Lung (tissue), 12 donors: ENCODE data around the gene RGSL1. TPM values are rescaled to one million over a fixed set of nuclear protein-coding genes. Genes with fewer than 3 reads are reported as not detected.

Experiments used
- ATAC-seq: fragments of 200-7000 bp; cut with Tn5 transposase; one replicate; pipeline ENCODE4 v1.9.1; 2020; ENCODE audit warnings: moderate number of reproducible peaks; ENCODE audit not compliant: insufficient read depth, low FRiP score
- DNase-seq, 3 donors: peaks; one replicate each; pipeline ENCODE4 v3.0.0-alpha.2; 2013 to 2017
- H3K27ac ChIP-seq, 2 donors: one replicate each; pipeline ENCODE4 v1.5.1; 2013; ENCODE audit warnings: mild to moderate bottlenecking in 2 of 2, moderate library complexity in 2 of 2, control low read depth in 1 of 2, inconsistent platforms in 1 of 2, low read depth in 1 of 2, low read length in 1 of 2
- H3K27me3 ChIP-seq, 3 donors: one replicate each; pipeline ENCODE4 v1.5.1; 2013; ENCODE audit warnings: low read length in 2 of 3; ENCODE audit not compliant: control insufficient read depth in 3 of 3, insufficient read depth in 3 of 3
- H3K36me3 ChIP-seq, 4 donors: one replicate each; pipeline ENCODE4 v1.5.1; 2013; ENCODE audit warnings: low read length in 4 of 4, mild to moderate bottlenecking in 1 of 4, moderate library complexity in 1 of 4; ENCODE audit not compliant: control insufficient read depth in 4 of 4, insufficient read depth in 4 of 4
- H3K4me1 ChIP-seq, 5 donors: one replicate each; pipeline ENCODE4 v1.5.1; 2013; ENCODE audit warnings: low read length in 5 of 5, mild to moderate bottlenecking in 2 of 5, moderate library complexity in 1 of 5; ENCODE audit not compliant: control insufficient read depth in 5 of 5, insufficient read depth in 5 of 5
- H3K4me3 ChIP-seq: one replicate; pipeline ENCODE4 v1.5.1; 2013; ENCODE audit warnings: mild to moderate bottlenecking, control low read depth, moderate library complexity
- H3K9ac ChIP-seq, 2 donors: one replicate each; pipeline ENCODE4 v1.5.1; 2013; ENCODE audit warnings: low read length in 2 of 2, control low read depth in 1 of 2; ENCODE audit not compliant: insufficient read depth in 1 of 2
- H3K9me3 ChIP-seq, 4 donors: one replicate each; pipeline ENCODE4 v1.5.1; 2013; ENCODE audit warnings: low read length in 3 of 4, mild to moderate bottlenecking in 1 of 4, moderate library complexity in 1 of 4; ENCODE audit not compliant: control insufficient read depth in 4 of 4, insufficient read depth in 3 of 4
- CTCF ChIP-seq: IDR thresholded peaks from 2 replicates; pipeline ENCODE4 v1.5.1; 2012; ENCODE audit warnings: mild to moderate bottlenecking; ENCODE audit errors: control extremely low read depth, extremely low read depth
- WGBS, 2 donors: extraction: QIAGEN DNeasy Blood & Tissue Kit; methylation state at CpG; one replicate each; pipeline ENCODE4 v1.1.7; 2013; 5-methylcytosine and 5-hydroxymethylcytosine counted together
- polyA plus RNA-seq, 2 donors: library from polyadenylated mRNA; stranded (reverse); fragments of 200-250 nt; gene quantifications; one replicate each; pipeline ENCODE4 v1.2.1, GENCODE V29; 2013
- total RNA-seq, 2 donors: library from RNA; depleted of rRNA in 1 of 2; stranded (reverse); fragments of >200 nt in 1 of 2; gene quantifications; one replicate each; pipeline ENCODE4 v1.2.1, GENCODE V29; 2014 to 2021
- donor health status: control.
- donor health status: control.
- donor health status: Bipolar disorder and iron deficiency.
- donor health status: healthy.
- donor health status: DM: yes; HTN: yes; CAD: no.

The RGSL1 gene
- total and polyA plus RNA-seq, 4 donors = 0.13 TPM; not detected in 3

- no peak overlapping the region for H3K4me3 ChIP-seq
- H3K27me3 ChIP-seq = no peaks in the 10 kb centered on the region
- TF ChIP-seq CTCF = no peak
- no peak for ATAC-seq
- DNase-seq = no peak
- no peaks in the 10 kb centered on the region for H3K9me3 ChIP-seq
- peaks cover 0 to 10% (median 0%) of the 10 kb centered on the region in 5 donors for H3K4me1 ChIP-seq
- no peak overlapping the region for H3K27ac ChIP-seq
- H3K9ac ChIP-seq = no peak overlapping the region
- H3K36me3 ChIP-seq = no peaks in the 10 kb centered on the region
- WGBS, 2 donors = 46 to 79% methylated on average over 1 of the region's 1 CpG
These were observed 39.2 kb upstream of the RGSL1 start for GRCh38 chr1:182410620-182411273.

- Histone ChIP-seq H3K36me3 (no peaks in the 10 kb centered on the region), H3K27me3 (peaks cover 0 to 3% (median 0%) of the 10 kb centered on the region in 3 donors), H3K9me3 (no peaks in the 10 kb centered on the region), H3K4me1 (peaks cover 0 to 7% (median 0%) of the 10 kb centered on the region in 5 donors), H3K27ac (no peak overlapping the region), H3K9ac (no peak overlapping the region), H3K4me3 (no peak overlapping the region)
- TF ChIP-seq CTCF = no peak
- 79 to 95% methylated on average over 3 of the region's 3 CpGs for WGBS, 2 donors
- ATAC-seq = no peak
- no peak for DNase-seq
These were observed 36.5 kb upstream of the RGSL1 start for GRCh38 chr1:182413486-182413885.

- no peak for ATAC-seq
- Histone ChIP-seq H3K9ac (no peak overlapping the region), H3K36me3 (no peaks in the 10 kb centered on the region), H3K4me3 (no peak overlapping the region), H3K9me3 (no peaks in the 10 kb centered on the region), H3K27me3 (peaks cover 0 to 3% (median 0%) of the 10 kb centered on the region in 3 donors), H3K27ac (no peak overlapping the region), H3K4me1 (peaks cover 0 to 2% (median 0%) of the 10 kb centered on the region in 5 donors)
- no peak for DNase-seq
- no peak for TF ChIP-seq CTCF
- 90 to 95% methylated on average over 6 of the region's 6 CpGs for WGBS, 2 donors
These were observed 36.0 kb upstream of the RGSL1 start for GRCh38 chr1:182413969-182414368.

GRCh38 chr1:182415789-182416188, 34.2 kb upstream of the RGSL1 start:
- H3K27me3 ChIP-seq = peaks cover 0 to 3% (median 0%) of the 10 kb centered on the region in 3 donors
- DNase-seq (no peak), ATAC-seq (no peak)
- no peaks in the 10 kb centered on the region for H3K36me3 ChIP-seq
- H3K9me3 ChIP-seq = no peaks in the 10 kb centered on the region
- no peak overlapping the region for H3K9ac ChIP-seq
- no peak for TF ChIP-seq CTCF
- no peaks in the 10 kb centered on the region for H3K4me1 ChIP-seq
- no peak overlapping the region for H3K27ac ChIP-seq
- no peak overlapping the region for H3K4me3 ChIP-seq
- 64 to 75% methylated on average over 1 of the region's 1 CpG for WGBS, 2 donors
